Stimulated activated CD4-positive, alpha-beta T cell treated with anti-CD3 and anti-CD28 coated beads, Interleukin-1b, Interleukin-23, amount 100 ng/mL, for 24 hours (primary cell): Measurements from ENCODE around the gene DARS1.
A peak's percentile ranks its signal among the peaks of the same experiment; 100 is the strongest.

Experiments used
- DNase-seq, 4 experiments: peaks; one replicate each; pipeline ENCODE4 v3.0.0-alpha.2; 2020; ENCODE audit warnings: low read depth in 4 of 4, low spot score in 1 of 4

Gene DARS1

DNA sequence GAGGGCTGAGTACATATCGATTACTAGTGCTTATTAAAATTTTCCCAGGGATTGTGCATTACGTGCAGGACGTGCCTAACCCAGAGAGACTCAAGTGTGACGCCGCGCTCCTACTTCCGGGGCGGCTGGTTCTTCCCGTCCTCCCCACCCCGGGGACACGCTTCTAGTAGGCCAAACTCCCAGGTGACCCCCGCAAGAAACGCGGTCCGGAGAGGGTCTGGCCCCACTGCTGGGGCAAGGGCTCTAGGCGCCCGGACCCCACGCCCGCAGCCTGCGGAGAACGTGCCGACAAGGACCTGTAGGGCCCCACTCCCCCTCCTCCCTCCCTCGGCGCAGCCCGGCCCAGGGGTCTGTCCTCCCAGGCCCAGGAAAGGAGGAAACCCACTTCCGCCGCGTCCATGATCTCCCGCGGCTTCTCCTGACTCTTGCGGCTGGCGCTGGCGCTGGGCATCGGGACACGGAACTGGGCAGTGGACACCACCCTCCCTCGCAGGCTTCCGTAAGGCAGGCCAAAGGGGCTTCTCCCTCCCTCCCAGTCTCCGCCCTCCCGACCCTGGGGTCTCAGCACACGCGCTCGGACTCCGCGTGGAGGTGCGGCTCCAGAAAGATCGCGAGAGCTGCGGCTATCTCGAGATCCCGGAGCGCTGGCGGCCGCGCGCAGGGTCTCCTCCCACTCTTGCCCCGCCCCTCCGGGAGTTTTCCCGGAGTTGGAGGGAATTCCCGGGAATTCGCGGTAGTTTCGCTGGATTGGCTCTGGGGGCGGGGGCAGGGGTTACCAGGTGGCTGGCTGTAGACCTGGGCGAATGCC, at the start of gene DARS1:
Gene DARS1, minus strand, starts transcription at position 609 of the 808 bp plus-strand sequence. Its CDS starts 158 bp downstream, at position 451.
- peak; percentile 59 to 80 (median 68) for DNase-seq

DNA sequence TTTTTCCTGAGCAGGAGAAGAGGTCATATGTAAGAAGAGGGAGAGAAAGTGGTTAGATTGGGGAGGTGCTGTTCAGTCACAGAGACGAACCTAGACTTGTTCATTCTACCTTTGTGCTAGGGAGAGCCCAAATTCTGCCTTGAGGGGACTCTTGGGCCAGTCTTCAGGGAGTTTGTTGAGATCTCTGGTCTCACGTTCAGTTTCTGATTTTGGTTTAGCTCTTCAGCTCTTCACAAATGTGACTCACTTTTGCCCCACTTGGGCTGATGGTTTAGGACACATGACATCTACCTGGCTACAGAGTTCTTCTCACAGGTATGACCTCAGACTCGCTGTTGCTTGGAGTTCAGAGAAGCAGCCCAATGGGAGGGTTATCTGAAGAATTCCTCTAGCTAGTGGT, 49.2 kb upstream of the DARS1 start:
- no peak for DNase-seq

DNA sequence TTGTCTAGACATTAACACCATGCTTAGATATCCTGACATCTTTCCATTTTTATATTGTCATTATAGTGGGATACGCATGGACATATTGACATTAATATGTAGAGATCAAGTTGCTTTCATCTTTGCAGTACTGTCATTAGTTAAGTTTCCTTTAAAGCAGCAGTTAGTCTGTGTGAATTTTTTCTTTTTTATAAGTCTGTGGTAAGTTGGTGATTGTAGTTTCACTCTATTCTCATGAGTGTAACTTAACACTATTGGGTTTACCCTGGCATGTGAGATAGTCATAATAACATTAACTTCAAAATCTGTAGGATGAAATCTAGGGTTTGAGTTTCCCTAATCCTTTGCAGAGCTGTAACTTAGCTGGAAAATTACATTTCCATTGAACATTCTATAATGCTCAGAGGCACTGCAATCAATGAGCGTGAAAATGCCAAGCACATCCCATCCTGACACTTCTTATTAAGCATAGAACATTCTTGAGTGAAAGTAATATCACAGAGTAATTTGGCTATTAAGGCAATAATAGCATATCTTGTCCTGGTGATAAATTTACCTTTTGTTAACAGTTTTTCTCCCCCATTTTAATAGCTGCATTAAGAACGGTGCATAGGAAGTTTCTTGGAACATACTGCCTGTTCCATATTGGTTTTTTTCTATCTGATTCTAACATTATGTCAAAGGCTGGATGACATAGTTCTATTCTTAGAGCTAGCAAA, 47.5 kb upstream of the DARS1 start:
- no peak for DNase-seq

DNA sequence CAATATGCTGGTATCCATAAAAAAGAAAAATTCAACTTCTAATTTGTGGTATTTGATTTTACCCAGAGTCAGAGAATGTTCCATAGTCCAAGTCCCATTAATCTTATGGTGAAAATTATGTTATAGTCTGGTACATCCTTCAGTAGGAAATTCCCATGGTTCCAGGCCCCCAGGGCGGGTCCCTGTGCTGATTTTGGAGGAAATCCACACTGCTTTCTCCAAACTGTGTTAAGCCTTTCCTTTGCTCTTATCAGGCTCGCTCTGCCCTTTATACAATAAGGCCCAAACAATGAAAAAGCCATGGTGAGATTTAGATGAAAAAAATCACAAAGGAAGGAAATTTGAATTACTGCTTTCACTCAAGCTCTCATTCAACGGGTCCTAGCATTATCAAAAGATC, 46.8 kb upstream of the DARS1 start:
- no peak for DNase-seq

GRCh38 chr2:136031711-136032110, 46.3 kb upstream of the DARS1 start:
- no peak for DNase-seq

- no peak for DNase-seq
Observed at GRCh38 chr2:136030406-136030805, 45.0 kb upstream of the DARS1 start.

DNA sequence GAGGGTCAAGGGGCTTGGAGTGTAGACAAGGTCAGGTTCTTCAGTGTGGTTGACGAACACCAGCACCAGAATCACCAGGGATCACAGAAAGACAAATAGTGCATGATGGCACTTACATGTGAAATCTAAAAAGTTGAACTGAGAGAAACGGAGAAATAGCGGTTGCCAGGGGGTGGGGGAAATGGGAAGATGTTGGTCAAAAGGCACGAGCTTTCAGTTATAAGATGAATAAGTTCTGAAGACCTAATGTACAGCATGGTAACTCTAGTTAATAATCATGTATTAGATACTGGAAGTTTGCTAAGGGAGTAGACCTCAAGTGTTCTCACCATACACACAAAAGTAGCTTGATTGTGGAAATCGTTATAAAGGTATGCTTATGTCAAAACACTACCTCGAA, 43.7 kb upstream of the DARS1 start:
- DNase-seq, result no peak

DNA sequence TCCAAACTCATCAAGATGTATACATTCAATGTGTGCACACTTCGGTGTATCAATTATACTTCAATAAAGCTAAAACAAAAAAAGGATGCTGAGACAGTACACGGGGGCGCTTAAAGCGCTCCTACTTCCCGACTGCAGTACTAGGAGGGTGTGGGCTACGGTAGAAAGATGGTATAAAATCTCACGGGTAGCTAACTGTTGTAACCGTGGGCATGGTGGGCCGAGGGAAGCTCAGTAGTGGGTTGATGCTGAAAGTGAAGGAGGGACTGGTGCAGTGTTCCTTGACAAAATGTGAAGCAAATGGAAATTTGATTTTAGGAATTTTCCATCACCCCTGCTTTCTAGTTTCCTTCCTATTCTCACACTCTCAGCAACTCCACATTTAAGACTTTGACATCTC, 42.6 kb upstream of the DARS1 start:
- no peak for DNase-seq

DNA sequence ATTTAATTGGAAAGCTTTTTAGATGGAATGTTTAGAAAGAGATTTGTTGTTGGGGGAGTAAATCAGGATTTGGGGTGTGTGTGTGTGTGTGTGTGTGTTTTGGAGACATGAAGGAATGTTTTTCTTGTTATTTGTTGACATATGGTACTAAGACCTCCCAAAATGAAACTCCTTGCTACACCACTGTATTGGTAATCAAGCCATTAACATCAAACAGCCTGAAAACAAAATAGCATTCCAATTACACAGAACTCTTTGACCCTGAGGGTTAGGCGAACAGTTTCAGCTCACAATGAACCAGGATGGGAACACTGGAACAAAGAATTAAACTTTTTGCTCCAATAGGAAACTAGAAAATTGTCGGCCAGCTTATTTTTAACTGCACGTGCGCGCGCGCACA, 41.7 kb upstream of the DARS1 start:
- no peak for DNase-seq

- DNase-seq, result no peak
Observed at GRCh38 chr2:136025057-136025973, 39.9 kb upstream of the DARS1 start.

DNA sequence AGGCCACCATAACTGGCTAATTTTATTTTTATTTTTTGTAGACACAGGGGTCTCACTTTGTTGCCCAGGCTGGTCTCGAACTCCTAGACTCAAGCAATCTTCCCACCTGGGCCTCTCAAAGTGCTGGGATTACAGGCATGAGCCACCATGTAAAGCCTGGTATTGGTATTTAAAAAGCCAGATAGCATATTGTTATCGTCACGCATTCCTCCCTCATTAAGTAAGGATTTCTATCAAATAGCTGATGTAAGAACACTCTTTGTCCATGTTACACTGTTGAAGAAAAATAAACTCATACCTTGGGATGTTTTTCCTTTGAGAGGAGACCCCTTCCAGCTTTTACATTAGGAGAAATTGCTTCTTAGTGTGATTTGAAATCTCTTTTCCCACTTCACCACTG, 39.2 kb upstream of the DARS1 start:
- no peak for DNase-seq

DNA sequence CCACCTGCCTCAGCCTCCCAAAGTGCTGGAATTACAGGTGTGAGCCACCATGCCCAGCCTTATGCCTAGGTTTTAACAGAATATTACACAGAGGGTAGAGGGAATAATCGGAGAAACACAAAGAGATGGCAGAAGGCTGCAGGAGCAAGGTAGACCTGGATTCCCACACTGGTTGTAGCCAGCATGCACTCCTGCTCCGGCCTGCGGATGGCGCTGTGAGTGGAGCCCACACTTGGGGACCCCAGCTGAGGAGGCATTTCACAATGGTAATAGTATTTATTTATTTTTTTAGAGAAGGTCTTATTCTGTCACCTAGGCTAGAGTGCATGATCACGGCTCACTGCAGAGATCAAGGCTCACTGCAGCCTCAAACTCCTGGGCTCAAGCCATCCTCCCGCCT, 38.8 kb upstream of the DARS1 start:
- no peak for DNase-seq

GRCh38 chr2:136023416-136023815, 38.0 kb upstream of the DARS1 start:
- no peak for DNase-seq

DNA sequence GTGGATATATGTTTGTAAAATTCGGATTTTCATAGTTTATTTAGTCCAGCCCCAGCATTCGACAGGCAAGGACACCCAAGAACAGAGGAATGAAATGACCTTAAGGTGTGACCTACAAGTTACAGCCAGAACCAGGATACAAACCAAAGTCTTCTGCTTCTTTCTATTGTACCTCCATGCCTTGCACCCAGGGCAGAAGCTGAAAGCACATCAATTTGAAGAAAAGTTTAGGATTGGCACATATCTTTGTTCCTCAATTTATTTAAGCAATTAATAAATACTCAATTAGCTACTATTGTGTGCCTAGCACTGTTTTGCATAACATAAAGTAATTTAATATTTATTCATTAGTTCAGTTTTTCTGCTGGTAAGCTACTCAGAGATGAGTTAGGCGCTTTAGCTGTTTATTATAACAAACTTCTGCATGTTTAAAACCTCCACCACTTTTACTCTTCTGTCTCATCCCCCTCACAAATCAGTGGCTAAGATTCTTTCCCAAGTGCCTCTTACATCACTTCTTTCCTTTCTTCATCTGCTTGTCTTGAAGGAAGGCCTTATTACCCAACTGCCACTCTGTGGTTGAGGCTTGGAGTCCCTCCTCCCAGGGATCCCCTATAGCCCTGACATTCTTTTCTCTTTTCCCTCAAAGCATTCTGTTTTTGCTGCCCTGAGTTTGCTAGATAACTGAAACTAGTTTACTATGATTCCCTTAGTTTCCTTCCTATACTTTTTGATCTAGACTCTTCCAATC, 37.1 kb upstream of the DARS1 start:
- DNase-seq, result no peak

GRCh38 chr2:136021976-136022375, 36.5 kb upstream of the DARS1 start:
- no peak for DNase-seq

DNA sequence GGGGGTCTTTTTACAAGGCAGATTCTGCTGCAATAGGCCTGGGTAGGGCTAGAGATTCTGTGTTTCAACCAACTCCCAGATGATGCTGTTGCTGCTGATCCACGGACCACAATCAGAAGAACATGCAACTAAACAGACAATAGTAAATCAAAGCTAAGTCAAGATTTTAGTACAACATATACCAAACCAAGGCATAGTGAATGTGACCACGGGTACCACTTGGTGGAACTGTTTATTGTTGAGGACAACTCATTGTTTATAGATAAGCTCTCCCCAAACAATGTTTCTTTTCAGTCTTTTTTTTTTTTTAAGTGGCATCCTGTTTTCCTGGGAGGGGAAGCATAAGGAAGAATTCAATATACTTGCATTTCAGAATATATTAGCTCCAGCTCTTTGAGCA, 36.0 kb upstream of the DARS1 start:
- DNase-seq, result no peak

DNA sequence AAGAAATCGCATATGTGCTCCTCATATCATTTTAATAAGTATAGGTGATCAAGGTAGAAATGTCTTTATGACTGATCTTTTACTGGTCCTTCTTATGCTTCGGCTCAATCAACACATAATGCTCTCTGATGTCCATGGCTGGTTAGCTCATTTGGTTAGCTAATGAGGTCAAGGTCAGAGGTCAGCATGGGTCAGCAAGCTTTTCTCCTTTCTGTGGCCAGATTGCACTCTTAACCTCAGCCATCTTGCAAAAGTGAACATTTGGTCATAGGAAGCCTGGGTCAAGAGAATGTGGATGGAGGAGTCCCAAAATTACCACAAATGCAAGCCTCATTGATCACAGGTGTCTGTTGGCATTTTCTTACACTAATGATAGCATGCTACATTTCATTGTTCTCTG, 35.4 kb upstream of the DARS1 start:
- DNase-seq, result no peak

- no peak for DNase-seq
Observed at GRCh38 chr2:136019825-136020224, 34.4 kb upstream of the DARS1 start.

GRCh38 chr2:136019306-136019705, 33.9 kb upstream of the DARS1 start:
- no peak for DNase-seq

DNA sequence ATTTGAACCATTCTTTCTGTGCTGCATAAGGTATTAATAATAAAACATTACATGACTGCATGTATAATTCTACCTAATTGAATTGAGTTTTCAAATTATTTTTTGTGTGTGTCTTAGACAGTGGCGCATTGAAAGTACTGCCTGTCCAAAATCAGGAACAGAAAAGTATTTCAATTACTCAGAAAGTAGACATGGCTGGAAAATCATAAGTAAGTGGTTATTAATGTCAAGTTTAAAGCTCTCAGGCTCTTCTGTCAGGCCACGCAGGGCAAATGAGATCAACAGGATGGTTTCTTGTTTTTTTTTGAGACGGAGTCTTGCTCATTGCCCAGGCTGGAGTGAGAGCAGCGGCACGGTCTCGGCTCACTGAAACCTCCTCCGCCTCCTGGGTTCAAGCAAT, 32.4 kb upstream of the DARS1 start:
- DNase-seq, result no peak

- no peak for DNase-seq
Observed at GRCh38 chr2:136016836-136017235, 31.4 kb upstream of the DARS1 start.
